ENCODE measurements around the gene UBE2L3.

The UBE2L3 gene

GRCh38 chr22:21587803-21588611, 20.5 kb downstream of the UBE2L3 start:
- DNase-seq (ENCODE audit: low read depth), result peak; percentile 38
- no peak for TF ChIP-seq CTCF (conservative IDR thresholded peaks at IDR 0.05; ENCODE audit: control insufficient read depth, insufficient read depth, low read depth, low read length)
- H3K4me3 ChIP-seq (ENCODE audit: control insufficient read depth, low read depth, low read length), result no peak overlapping the region

- H3K4me3 ChIP-seq (ENCODE audit: control insufficient read depth, low read depth, low read length), result no peak overlapping the region
- DNase-seq (ENCODE audit: low read depth), result no peak
- TF ChIP-seq CTCF (conservative IDR thresholded peaks at IDR 0.05; ENCODE audit: control insufficient read depth, insufficient read depth, low read depth, low read length), result no peak
Observed at GRCh38 chr22:21589396-21589795, 21.9 kb downstream of the UBE2L3 start.

- no peak for TF ChIP-seq CTCF (conservative IDR thresholded peaks at IDR 0.05; ENCODE audit: control insufficient read depth, insufficient read depth, low read depth, low read length)
- H3K4me3 ChIP-seq (ENCODE audit: control insufficient read depth, low read depth, low read length), result no peak overlapping the region
- no peak for DNase-seq (ENCODE audit: low read depth)
Observed at GRCh38 chr22:21590809-21591641, 23.5 kb downstream of the UBE2L3 start.

GRCh38 chr22:21591695-21592094, 24.2 kb downstream of the UBE2L3 start:
- H3K4me3 ChIP-seq (ENCODE audit: control insufficient read depth, low read depth, low read length), result no peak overlapping the region
- no peak for DNase-seq (ENCODE audit: low read depth)
- no peak for TF ChIP-seq CTCF (conservative IDR thresholded peaks at IDR 0.05; ENCODE audit: control insufficient read depth, insufficient read depth, low read depth, low read length)

- no peak overlapping the region for H3K4me3 ChIP-seq (ENCODE audit: control insufficient read depth, low read depth, low read length)
- no peak for DNase-seq (ENCODE audit: low read depth)
- no peak for TF ChIP-seq CTCF (conservative IDR thresholded peaks at IDR 0.05; ENCODE audit: control insufficient read depth, insufficient read depth, low read depth, low read length)
Observed at GRCh38 chr22:21592422-21592821, 24.9 kb downstream of the UBE2L3 start.

- no peak overlapping the region for H3K4me3 ChIP-seq (ENCODE audit: control insufficient read depth, low read depth, low read length)
- DNase-seq (ENCODE audit: low read depth), result no peak
- peak; percentile 30 for TF ChIP-seq CTCF (conservative IDR thresholded peaks at IDR 0.05; ENCODE audit: control insufficient read depth, insufficient read depth, low read depth, low read length)
Observed at GRCh38 chr22:21593406-21594232, 26.1 kb downstream of the UBE2L3 start.
